Endothelial cell of umbilical vein (primary cell): ENCODE results near the gene TGDS. TPM values are rescaled to one million over a fixed set of nuclear protein-coding genes. Genes with fewer than 3 reads are reported as not detected.

Experiments
- BruUV-seq: library from RNA; stranded (reverse); fragments of 400-500 nt; replicated peaks from 2 replicates; lab custom pipeline; 2021; lab: Mats Ljungman, UMichigan
- CTCF ChIA-PET: fragments of 300-600, 350-600 bp; sonication (Branson Sonifier 250); formaldehyde crosslinking; loops from one replicate; lab custom pipeline; 2021; ENCODE audit warnings: antibody characterized with exemption, inconsistent platforms; lab: Charles Lee
- POLR2A ChIA-PET: fragments of 300-600, 350-600 bp; sonication (Branson Sonifier 250); formaldehyde crosslinking; loops from one replicate; lab custom pipeline; 2021; ENCODE audit warnings: antibody characterized with exemption, inconsistent platforms; lab: Charles Lee
- DNase-seq: peaks from one replicate; pipeline ENCODE4 v3.0.0-alpha.2; 2011; ENCODE audit warnings: low read depth, low spot score
- FAIRE-seq: peaks from 2 replicates; lab custom pipeline; 2011; peaks lifted over from hg19 to GRCh38; lab: Jason Lieb, UNC
- H2AFZ ChIP-seq: 2 replicates; pipeline ENCODE4 v1.6.0; 2012; ENCODE audit warnings: low read depth, low read length, control low read depth, inconsistent platforms
- H3K27ac ChIP-seq: 2 replicates; pipeline ENCODE4 v1.5.1; 2011; ENCODE audit warnings: low read depth, mild to moderate bottlenecking, control low read depth, low read length, moderate library complexity; ENCODE audit not compliant: insufficient read depth
- H3K27me3 ChIP-seq, 2 experiments: 2 replicates each; pipeline versions ENCODE4 v1.6.0 to v1.6.1; 2011; ENCODE audit warnings: low read length in 2 of 2, mixed read lengths in 1 of 2; ENCODE audit not compliant: control insufficient read depth in 2 of 2, insufficient read depth in 2 of 2
- H3K36me3 ChIP-seq, 2 experiments: 2 replicates in 1 of 2; 3 replicates in 1 of 2; pipeline ENCODE4 v1.5.1; 2011; ENCODE audit warnings: low read length in 2 of 2, mild to moderate bottlenecking in 1 of 2, moderate library complexity in 1 of 2; ENCODE audit not compliant: control insufficient read depth in 2 of 2, insufficient read depth in 2 of 2; ENCODE audit errors: extremely low read depth in 1 of 2
- H3K4me1 ChIP-seq: 3 replicates; pipeline ENCODE4 v1.5.1; 2011; ENCODE audit warnings: mild to moderate bottlenecking, low read length; ENCODE audit not compliant: control insufficient read depth, insufficient read depth; ENCODE audit errors: extremely low read depth
- H3K4me2 ChIP-seq: 2 replicates; pipeline ENCODE4 v1.6.1; 2011; ENCODE audit warnings: low read length, control low read depth, mixed read lengths; ENCODE audit not compliant: insufficient read depth
- H3K4me3 ChIP-seq, 3 experiments: fragments of 200-600 bp in 1 of 3; sonication (generic), shearing (Covaris generic) in 1 of 3; replicated peaks in 1 of 3; 2 replicates each; pipeline ENCODE4 v1.5.1; 2011 to 2016; ENCODE audit warnings: control low read depth in 3 of 3, low read length in 3 of 3, mild to moderate bottlenecking in 2 of 3, inconsistent platforms in 1 of 3, low read depth in 1 of 3, moderate library complexity in 1 of 3; ENCODE audit not compliant: insufficient read depth in 1 of 3
- H3K79me2 ChIP-seq: 2 replicates; pipeline ENCODE4 v1.6.0; 2012; ENCODE audit warnings: low read length, inconsistent platforms; ENCODE audit not compliant: control insufficient read depth, insufficient read depth
- H3K9ac ChIP-seq: replicated peaks from 2 replicates; pipeline ENCODE3; 2011; ENCODE audit warnings: low read length, control low read depth; ENCODE audit not compliant: insufficient read depth; ENCODE audit errors: extremely low read depth
- H3K9me1 ChIP-seq: replicated peaks from 3 replicates; pipeline ENCODE4 v1.6.0; 2011; ENCODE audit warnings: mild to moderate bottlenecking, low read length; ENCODE audit not compliant: control insufficient read depth, insufficient read depth; ENCODE audit errors: extremely low read depth
- H3K9me3 ChIP-seq: replicated peaks from 2 replicates; pipeline ENCODE4 v1.5.1; 2012; ENCODE audit warnings: low read length, inconsistent platforms; ENCODE audit not compliant: control insufficient read depth, insufficient read depth
- H4K20me1 ChIP-seq: replicated peaks from 2 replicates; pipeline ENCODE3; 2011; ENCODE audit warnings: mild to moderate bottlenecking, low read length; ENCODE audit not compliant: control insufficient read depth, insufficient read depth; ENCODE audit errors: extremely low read depth
- EZH2 ChIP-seq: IDR thresholded peaks from 2 replicates; pipeline ENCODE4 v1.6.1; 2012; ENCODE audit warnings: borderline replicate concordance, low read depth, mild to moderate bottlenecking, moderate library complexity, low read length, inconsistent platforms; ENCODE audit not compliant: severe bottlenecking
- FOS ChIP-seq: IDR thresholded peaks from 2 replicates; pipeline ENCODE4 v1.6.1; 2011; ENCODE audit warnings: mild to moderate bottlenecking, low read length, moderate library complexity, borderline replicate concordance; ENCODE audit not compliant: insufficient read depth
- GATA2 ChIP-seq: IDR thresholded peaks from 2 replicates; pipeline ENCODE4 v1.7.0; 2011; ENCODE audit warnings: low read depth, mild to moderate bottlenecking, moderate library complexity, mixed read lengths, low read length; ENCODE audit not compliant: insufficient read length, insufficient read depth
- JUN ChIP-seq: IDR thresholded peaks from 2 replicates; pipeline ENCODE4 v1.6.1; 2011; ENCODE audit warnings: borderline replicate concordance, low read depth; ENCODE audit not compliant: insufficient read length, insufficient read depth
- MYC ChIP-seq: IDR thresholded peaks from one replicate; pipeline ENCODE4 v1.6.1; 2011; ENCODE audit warnings: mild to moderate bottlenecking, low read depth, low read length
- POLR2A ChIP-seq: IDR thresholded peaks from 2 replicates; pipeline ENCODE4 v1.6.1; 2012; ENCODE audit warnings: low read depth, mild to moderate bottlenecking, control low read depth, low read length
- POLR2AphosphoS5 ChIP-seq: IDR thresholded peaks from 2 replicates; pipeline ENCODE4 v1.6.1; 2012; ENCODE audit warnings: low read depth, mild to moderate bottlenecking, control low read depth, low read length, moderate library complexity; ENCODE audit not compliant: insufficient read depth
- dilution Hi-C: fragments of 300-500 bp; cut with MboI; formaldehyde crosslinking; loops from one replicate; pipeline ENCODE4 v1.15.0; 2019; ENCODE audit warnings: low sequenced_read_pairs; ENCODE audit not compliant: extremely low pct_ligation_motif_present
- intact Hi-C: fragments of 100-400 bp; cut with micrococcal nuclease; formaldehyde crosslinking; loops from one replicate; pipeline ENCODE4 v1.10.0; 2022
- polyA plus RNA-seq, 4 experiments: library from polyadenylated mRNA; depleted of rRNA in 3 of 4; stranded (reverse) in 3 of 4; unstranded in 1 of 4; fragments of >200 nt; gene quantifications; 2 replicates each; pipeline versions ENCODE4 v1.2.1 to v1.2.3, GENCODE V29; 2011 to 2012; ENCODE audit warnings: missing spikeins in 1 of 4
- total RNA-seq: library from RNA; stranded (reverse); gene quantifications from 2 replicates; pipeline ENCODE4 v1.2.3, GENCODE V29; 2021
- TF ChIP-seq, protein P1 (sequence below): IDR thresholded peaks from 2 replicates; pipeline ENCODE4 v1.6.1; 2011; ENCODE audit not compliant: insufficient read depth, insufficient read length
- TF ChIP-seq, protein P2 (sequence below), 2 donors: IDR thresholded peaks; 1 replicate in 1 of 2; 2 replicates in 1 of 2; pipeline ENCODE4 v1.5.1; 2011; ENCODE audit warnings: low read length in 2 of 2, mild to moderate bottlenecking in 2 of 2, moderate library complexity in 2 of 2, control low read depth in 1 of 2, inconsistent platforms in 1 of 2, low read depth in 1 of 2; ENCODE audit not compliant: insufficient read depth in 1 of 2; ENCODE audit errors: extremely low read depth in 1 of 2

The TGDS gene
- total and polyA plus RNA-seq, 2 donors (not counting 3 experiments of a cell fraction or from before 2014, with no cell fraction given) = 7.3 to 9.3 TPM

DNA sequence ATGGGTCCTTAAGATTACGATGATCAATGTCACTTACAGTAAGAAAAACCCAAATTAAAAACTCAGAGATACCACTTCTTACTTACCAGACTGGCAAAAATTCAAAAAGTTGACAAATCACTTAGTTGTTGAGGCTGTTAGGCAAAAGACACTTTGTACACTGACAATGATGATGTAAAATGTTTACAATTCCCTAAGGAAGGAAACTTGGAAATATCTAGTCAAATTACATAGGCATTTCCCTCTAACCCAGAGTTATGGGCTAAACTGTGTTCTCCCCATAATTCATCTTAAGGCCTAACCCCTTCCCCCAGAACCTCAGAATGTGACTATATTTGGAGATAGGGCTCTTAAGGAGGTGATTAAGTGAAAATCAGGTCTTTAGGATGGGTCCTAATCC is 12.0 kb downstream of the TGDS start:
- Histone ChIP-seq H3K4me3 (no peak overlapping the region), H3K9ac (no peak overlapping the region), H3K9me3 (no peaks in the 10 kb centered on the region), H3K36me3 (peaks cover 12 to 20% of the 10 kb centered on the region in 2 experiments), H2AFZ (no peak overlapping the region), H4K20me1 (no peaks in the 10 kb centered on the region), H3K27me3 (no peaks in the 10 kb centered on the region), H3K79me2 (peaks cover 12% of the 10 kb centered on the region), H3K4me2 (peak overlapping the region; percentile 74), H3K9me1 (no peaks in the 10 kb centered on the region), H3K4me1 (peaks cover 23% of the 10 kb centered on the region), H3K27ac (peak overlapping the region; percentile 37)
- CTCF ChIA-PET = no interaction called here
- FAIRE-seq (no peak), DNase-seq (no peak)
- dilution Hi-C loops = no loop called here
- intact Hi-C loops = no loop called here
- no TSS peak for BruUV-seq
- POLR2A ChIA-PET = no interaction called here
- TF ChIP-seq POLR2AphosphoS5 = no peak
- TF ChIP-seq POLR2A = no peak
- TF ChIP-seq, protein P1, sequence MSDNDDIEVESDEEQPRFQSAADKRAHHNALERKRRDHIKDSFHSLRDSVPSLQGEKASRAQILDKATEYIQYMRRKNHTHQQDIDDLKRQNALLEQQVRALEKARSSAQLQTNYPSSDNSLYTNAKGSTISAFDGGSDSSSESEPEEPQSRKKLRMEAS = no peak
- TF ChIP-seq, protein P2, sequence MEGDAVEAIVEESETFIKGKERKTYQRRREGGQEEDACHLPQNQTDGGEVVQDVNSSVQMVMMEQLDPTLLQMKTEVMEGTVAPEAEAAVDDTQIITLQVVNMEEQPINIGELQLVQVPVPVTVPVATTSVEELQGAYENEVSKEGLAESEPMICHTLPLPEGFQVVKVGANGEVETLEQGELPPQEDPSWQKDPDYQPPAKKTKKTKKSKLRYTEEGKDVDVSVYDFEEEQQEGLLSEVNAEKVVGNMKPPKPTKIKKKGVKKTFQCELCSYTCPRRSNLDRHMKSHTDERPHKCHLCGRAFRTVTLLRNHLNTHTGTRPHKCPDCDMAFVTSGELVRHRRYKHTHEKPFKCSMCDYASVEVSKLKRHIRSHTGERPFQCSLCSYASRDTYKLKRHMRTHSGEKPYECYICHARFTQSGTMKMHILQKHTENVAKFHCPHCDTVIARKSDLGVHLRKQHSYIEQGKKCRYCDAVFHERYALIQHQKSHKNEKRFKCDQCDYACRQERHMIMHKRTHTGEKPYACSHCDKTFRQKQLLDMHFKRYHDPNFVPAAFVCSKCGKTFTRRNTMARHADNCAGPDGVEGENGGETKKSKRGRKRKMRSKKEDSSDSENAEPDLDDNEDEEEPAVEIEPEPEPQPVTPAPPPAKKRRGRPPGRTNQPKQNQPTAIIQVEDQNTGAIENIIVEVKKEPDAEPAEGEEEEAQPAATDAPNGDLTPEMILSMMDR (IDR thresholded peaks at IDR 0.05; ENCODE audit: extremely low read depth in 1 of 2, insufficient read depth in 1 of 2, low read depth in 1 of 2, low read length in 2 of 2) = no peak
- TF ChIP-seq GATA2 = no peak
- TF ChIP-seq MYC = no peak
- TF ChIP-seq FOS = no peak
- no peak for TF ChIP-seq EZH2
- TF ChIP-seq JUN = no peak
